ENCODE measurements around the gene ZNF605. TPM values are rescaled to one million over a fixed set of nuclear protein-coding genes. Genes with fewer than 3 reads are reported as not detected.

Gene ZNF605

Small RNA genes lying within 50 kb of the gene (small RNA-seq; reads per million reads assigned to genes)
- not detected for gene RNU4ATAC12P

All from skeletal muscle satellite cell (primary cell).